PFSK-1 (cell line): ENCODE measurements around the gene TBX2.

Experiments
- FOXP2 ChIP-seq: optimal IDR thresholded peaks from 2 replicates; pipeline ENCODE3; 2011; ENCODE audit warnings: borderline replicate concordance, control low read depth, inconsistent platforms; ENCODE audit not compliant: insufficient read depth; ENCODE audit errors: extremely low read length, extremely low read depth
- POLR2AphosphoS5 ChIP-seq: IDR thresholded peaks from 2 replicates; pipeline ENCODE4 v1.6.1; 2012; ENCODE audit warnings: low read depth, mild to moderate bottlenecking, control low read depth, low read length, moderate library complexity
- REST ChIP-seq, 2 experiments: IDR thresholded peaks; 2 replicates each; pipeline versions ENCODE4 v1.6.1 to v1.8.0; 2011 to 2012; ENCODE audit warnings: low read depth in 2 of 2, low read length in 2 of 2, control low read depth in 1 of 2, inconsistent platforms in 1 of 2, mild to moderate bottlenecking in 1 of 2, moderate library complexity in 1 of 2; ENCODE audit not compliant: insufficient read depth in 1 of 2
- SIN3A ChIP-seq: IDR thresholded peaks from 2 replicates; pipeline ENCODE4 v1.6.1; 2012; ENCODE audit warnings: mild to moderate bottlenecking, low read length, moderate library complexity, borderline replicate concordance; ENCODE audit not compliant: insufficient read depth
- TAF1 ChIP-seq: IDR thresholded peaks from 2 replicates; pipeline ENCODE4 v1.6.1; 2012; ENCODE audit warnings: low read length, control low read depth, borderline replicate concordance; ENCODE audit not compliant: insufficient read depth

GRCh38 chr17:61444831-61445230, 45.2 kb downstream of the TBX2 start:
- TF ChIP-seq POLR2AphosphoS5 (no peak), SIN3A (no peak), REST (IDR thresholded peaks at IDR 0.05; ENCODE audit: insufficient read depth in 1 of 2, low read depth in 2 of 2, low read length in 2 of 2) (no peak), TAF1 (no peak), FOXP2 (peak; percentile 35)
